ENCODE data around the gene TCF3. TPM values are rescaled to one million over a fixed set of nuclear protein-coding genes. Genes with fewer than 3 reads are reported as not detected.

TCF3 gene
- total RNA-seq, 1 experiment from 2014 or later: 304 TPM

GRCh38 chr19:1587872-1588271 lies 64.5 kb downstream of the TCF3 start:
- Histone ChIP-seq H2BK15ac (ENCODE audit: low read depth, low read length) (no peak overlapping the region), H2BK5ac (ENCODE audit: insufficient read length, low read length) (no peak overlapping the region), H3K27me3 (ENCODE audit: insufficient read depth, low read length) (no peaks in the 10 kb centered on the region), H3K18ac (ENCODE audit: insufficient read length, low read depth, low read length) (no peak overlapping the region), H3K9ac (ENCODE audit: extremely low read depth, insufficient read length, low read length) (no peak overlapping the region), H3K56ac (ENCODE audit: insufficient read length, low read depth, low read length) (no peak overlapping the region), H4K20me1 (ENCODE audit: control insufficient read depth, insufficient read depth, insufficient read length) (peaks cover 2% of the 10 kb centered on the region), H2BK120ac (ENCODE audit: low read depth, low read length, poor library complexity, severe bottlenecking) (no peak overlapping the region), H3K4me2 (ENCODE audit: insufficient read depth, insufficient read length, low read length) (no peak overlapping the region), H3K79me1 (ENCODE audit: insufficient read depth, low read depth, low read length, poor library complexity, severe bottlenecking) (peaks cover 9% of the 10 kb centered on the region), H3K27ac (ENCODE audit: insufficient read length, low read depth, low read length) (no peak overlapping the region), H2AFZ (ENCODE audit: low read length) (no peak overlapping the region), H4K8ac (replicated peaks; ENCODE audit: insufficient read length, low read depth, low read length) (no peak overlapping the region), H3K23ac (ENCODE audit: insufficient read length, low read depth, low read length) (no peak overlapping the region), H3K23me2 (ENCODE audit: insufficient read length, low read depth, low read length, poor library complexity, severe bottlenecking) (peaks cover 8% of the 10 kb centered on the region), H3K9me3 (ENCODE audit: control insufficient read depth, low read depth, low read length) (no peaks in the 10 kb centered on the region), H2BK20ac (ENCODE audit: low read depth, low read length, poor library complexity, severe bottlenecking) (no peak overlapping the region), H2BK12ac (ENCODE audit: insufficient read length, low read depth, low read length) (no peak overlapping the region), H4K91ac (ENCODE audit: insufficient read length, low read depth, low read length) (no peak overlapping the region), H3K4ac (ENCODE audit: low read depth, low read length) (no peak overlapping the region), H4K5ac (ENCODE audit: insufficient read length, low read depth, low read length) (no peak overlapping the region), H2AK5ac (ENCODE audit: insufficient read length, low read length) (no peak overlapping the region), H3K4me1 (ENCODE audit: insufficient read depth, low read length) (no peaks in the 10 kb centered on the region), H3K14ac (ENCODE audit: insufficient read depth, low read length) (no peak overlapping the region), H3T11ph (ENCODE audit: low read length) (no peak overlapping the region), H3K79me2 (ENCODE audit: insufficient read depth, low read length) (peaks cover 17% of the 10 kb centered on the region; the same call in 1 of the 2 replicates)
- no peak overlapping the region; a peak in 1 of 5 replicates for H3K4me3 Mint-ChIP-seq
- peaks cover 22 to 49% (median 37%) of the 10 kb centered on the region in 3 experiments; a peak in 6 of 7 replicates for H3K36me3 Mint-ChIP-seq (ENCODE audit: insufficient read depth in 1 of 3, low read depth in 3 of 3)
- H3K4me1 Mint-ChIP-seq: peaks cover 14 to 16% of the 10 kb centered on the region in 2 experiments
- no peak for DNase-seq
- H3K27me3 Mint-ChIP-seq (ENCODE audit: low read depth): peaks cover 2% of the 10 kb centered on the region
- peak overlapping the region in 2 of 3 experiments; percentile 53 to 87; a peak in 2 of 7 replicates for H3K27ac Mint-ChIP-seq
- H3K9me3 Mint-ChIP-seq: no peaks in the 10 kb centered on the region
- no CpG with 5 or more reads among the region's 9 CpGs for WGBS (ENCODE audit: extremely low coverage, insufficient read length, low lambda C conversion rate)
- no peak for TF ChIP-seq CTCF (conservative IDR thresholded peaks at IDR 0.05)

Data from H9 (cell line).